H1 (cell line): ENCODE data around the gene DDX4. TPM values are rescaled to one million over a fixed set of nuclear protein-coding genes. Genes with fewer than 3 reads are reported as not detected.

ENCODE experiments used
- CTCF ChIA-PET: fragments of 300-600 bp; sonication (Branson Sonifier 250); formaldehyde crosslinking; loops from one replicate; lab custom pipeline; 2021; ENCODE audit not compliant: partially characterized antibody; lab: Charles Lee
- POLR2A ChIA-PET: fragments of 300-600 bp; sonication (Branson Sonifier 250); formaldehyde crosslinking; loops from one replicate; lab custom pipeline; 2021; ENCODE audit warnings: inconsistent platforms; ENCODE audit not compliant: partially characterized antibody; lab: Charles Lee
- DNase-seq, 2 experiments: peaks; one replicate each; pipeline versions ENCODE4 v3.0.0 to v3.0.0-alpha.2; 2010 to 2022; ENCODE audit warnings: low spot score in 2 of 2, low read depth in 1 of 2, mixed read lengths in 1 of 2
- FAIRE-seq: peaks from 2 replicates; lab custom pipeline; 2011; peaks lifted over from hg19 to GRCh38; lab: Jason Lieb, UNC
- H2AFZ ChIP-seq: 2 replicates; pipeline ENCODE4 v1.8.1; 2012; ENCODE audit warnings: low read length, inconsistent platforms
- H2AK5ac ChIP-seq: 2 replicates; pipeline ENCODE4 v1.6.1; 2013; ENCODE audit warnings: low read depth, low read length
- H2BK120ac ChIP-seq: replicated peaks from 2 replicates; pipeline ENCODE3; 2013; ENCODE audit warnings: low read depth, low read length, inconsistent platforms
- H2BK12ac ChIP-seq: 2 replicates; pipeline ENCODE4 v1.6.1; 2013; ENCODE audit warnings: low read depth, low read length
- H2BK15ac ChIP-seq: 2 replicates; pipeline ENCODE4 v1.6.1; 2013; ENCODE audit warnings: low read length
- H2BK20ac ChIP-seq: 2 replicates; pipeline ENCODE4 v1.6.1; 2013; ENCODE audit warnings: low read length
- H2BK5ac ChIP-seq: 2 replicates; pipeline ENCODE4 v1.6.1; 2013; ENCODE audit warnings: low read depth, low read length
- H3K14ac ChIP-seq: 2 replicates; pipeline ENCODE4 v1.6.1; 2013; ENCODE audit warnings: inconsistent platforms; ENCODE audit not compliant: insufficient read length
- H3K18ac ChIP-seq: 2 replicates; pipeline ENCODE4 v1.6.1; 2013; ENCODE audit warnings: low read length; ENCODE audit errors: extremely low read depth
- H3K23ac ChIP-seq: 2 replicates; pipeline ENCODE4 v1.6.1; 2013; ENCODE audit warnings: inconsistent platforms; ENCODE audit not compliant: insufficient read length
- H3K23me2 ChIP-seq: 2 replicates; pipeline ENCODE4 v1.6.1; 2013; ENCODE audit warnings: low read depth, low read length
- H3K27ac ChIP-seq: 2 replicates; pipeline ENCODE4 v1.6.1; 2011; ENCODE audit warnings: low read depth, low read length, inconsistent platforms
- H3K27me3 ChIP-seq, 4 experiments: replicated peaks in 1 of 4; 1 replicate in 1 of 4; 2 replicates in 3 of 4; pipeline versions ENCODE4 v1.6.1 to v1.8.1; 2011 to 2013; ENCODE audit warnings: low read length in 3 of 4, mild to moderate bottlenecking in 3 of 4, inconsistent platforms in 2 of 4, mixed read lengths in 2 of 4, moderate library complexity in 1 of 4; ENCODE audit not compliant: control insufficient read depth in 3 of 4, insufficient read depth in 3 of 4; ENCODE audit errors: extremely low read depth in 1 of 4
- H3K36me3 ChIP-seq, 4 experiments: 2 replicates each; pipeline versions ENCODE4 v1.6.1 to v1.8.1; 2011 to 2013; ENCODE audit warnings: mild to moderate bottlenecking in 4 of 4, low read length in 3 of 4, moderate library complexity in 2 of 4, control low read depth in 1 of 4, inconsistent platforms in 1 of 4; ENCODE audit not compliant: insufficient read depth in 4 of 4, control insufficient read depth in 2 of 4
- H3K4ac ChIP-seq: replicated peaks from 2 replicates; pipeline ENCODE3; 2013; ENCODE audit warnings: low read length, low read depth, mixed read lengths, inconsistent platforms; ENCODE audit not compliant: insufficient read length
- H3K4me1 ChIP-seq, 4 experiments: replicated peaks in 1 of 4; 1 replicate in 1 of 4; 2 replicates in 3 of 4; pipeline versions ENCODE4 v1.6.1 to v1.8.1; 2011 to 2013; ENCODE audit warnings: low read length in 3 of 4, inconsistent platforms in 2 of 4, mixed read lengths in 1 of 4; ENCODE audit not compliant: insufficient read depth in 4 of 4, control insufficient read depth in 3 of 4
- H3K4me2 ChIP-seq, 2 experiments: 2 replicates each; pipeline versions ENCODE4 v1.6.1 to v1.8.1; 2011 to 2013; ENCODE audit warnings: low read depth in 2 of 2, low read length in 2 of 2, control low read depth in 1 of 2, inconsistent platforms in 1 of 2, mild to moderate bottlenecking in 1 of 2; ENCODE audit not compliant: insufficient read depth in 1 of 2
- H3K4me3 ChIP-seq, 4 experiments: fragments of 200-600, 300-600 bp in 1 of 4; sonication (generic), shearing (Covaris generic), sonication (Bioruptor Twin) in 1 of 4; 2 replicates each; pipeline versions ENCODE4 v1.5.1 to v1.8.1; 2011 to 2016; ENCODE audit warnings: low read length in 4 of 4, low read depth in 3 of 4, control low read depth in 2 of 4, inconsistent platforms in 2 of 4, mild to moderate bottlenecking in 2 of 4, mixed read lengths in 1 of 4, moderate library complexity in 1 of 4; ENCODE audit not compliant: insufficient read depth in 2 of 4; ENCODE audit errors: extremely low read depth in 1 of 4
- H3K56ac ChIP-seq: replicated peaks from 2 replicates; pipeline ENCODE3; 2013; ENCODE audit warnings: low read depth, mild to moderate bottlenecking, mixed read lengths, low read length, inconsistent platforms; ENCODE audit not compliant: insufficient read length
- H3K79me1 ChIP-seq: 2 replicates; pipeline ENCODE4 v1.6.1; 2013; ENCODE audit warnings: low read depth, low read length, control low read depth
- H3K79me2 ChIP-seq, 2 experiments: 2 replicates each; pipeline versions ENCODE4 v1.6.1 to v1.8.1; 2012 to 2013; ENCODE audit warnings: low read length in 2 of 2, mild to moderate bottlenecking in 2 of 2, inconsistent platforms in 1 of 2; ENCODE audit not compliant: insufficient read depth in 2 of 2, control insufficient read depth in 1 of 2
- H3K9ac ChIP-seq, 4 experiments: replicated peaks in 1 of 4; 1 replicate in 1 of 4; 2 replicates in 3 of 4; pipeline versions ENCODE4 v1.6.1 to v1.8.1; 2011 to 2013; ENCODE audit warnings: low read depth in 3 of 4, low read length in 3 of 4, control low read depth in 2 of 4, mild to moderate bottlenecking in 2 of 4, moderate library complexity in 2 of 4, inconsistent platforms in 1 of 4; ENCODE audit errors: extremely low read depth in 1 of 4
- H3K9me3 ChIP-seq, 2 experiments: 2 replicates each; pipeline versions ENCODE4 v1.6.1 to v1.8.1; 2012 to 2013; ENCODE audit warnings: mild to moderate bottlenecking in 2 of 2, moderate library complexity in 2 of 2, control low read depth in 1 of 2, inconsistent platforms in 1 of 2, low read depth in 1 of 2, low read length in 1 of 2, mixed read lengths in 1 of 2; ENCODE audit not compliant: insufficient read depth in 2 of 2
- H4K20me1 ChIP-seq, 2 experiments: replicated peaks in 1 of 2; 2 replicates each; pipeline versions ENCODE3 to v1.8.1; 2011 to 2013; ENCODE audit warnings: inconsistent platforms in 2 of 2, low read length in 2 of 2, mild to moderate bottlenecking in 1 of 2; ENCODE audit not compliant: insufficient read depth in 2 of 2, control insufficient read depth in 1 of 2
- H4K5ac ChIP-seq: 2 replicates; pipeline ENCODE4 v1.6.1; 2013; ENCODE audit warnings: low read length, low read depth, mixed read lengths, inconsistent platforms; ENCODE audit not compliant: insufficient read length
- H4K8ac ChIP-seq: 2 replicates; pipeline ENCODE4 v1.8.0; 2013; ENCODE audit warnings: mild to moderate bottlenecking, moderate library complexity, low read length, inconsistent platforms; ENCODE audit not compliant: insufficient read depth; ENCODE audit errors: extremely low read depth
- H4K91ac ChIP-seq: replicated peaks from 2 replicates; pipeline ENCODE3; 2013; ENCODE audit warnings: low read length, mixed read lengths, inconsistent platforms; ENCODE audit not compliant: insufficient read length
- BACH1 ChIP-seq: IDR thresholded peaks from 2 replicates; pipeline ENCODE4 v1.6.1; 2012; ENCODE audit warnings: low read length, improper control_type of control experiment
- FOSL1 ChIP-seq: IDR thresholded peaks from 2 replicates; pipeline ENCODE4 v1.6.1; 2011; ENCODE audit warnings: mild to moderate bottlenecking, low read depth, low read length, moderate library complexity; ENCODE audit not compliant: insufficient read depth
- HDAC6 ChIP-seq: IDR thresholded peaks from one replicate; pipeline ENCODE4 v1.7.1; 2012; ENCODE audit warnings: low read depth, mild to moderate bottlenecking, inconsistent platforms, low read length, moderate library complexity
- POLR2A ChIP-seq, 2 experiments: IDR thresholded peaks; 1 replicate in 1 of 2; 2 replicates in 1 of 2; pipeline ENCODE4 v1.6.1; 2011; ENCODE audit warnings: low read depth in 2 of 2, low read length in 2 of 2, mild to moderate bottlenecking in 2 of 2; ENCODE audit errors: control extremely low read depth in 1 of 2
- RBBP5 ChIP-seq: IDR thresholded peaks from 2 replicates; pipeline ENCODE4 v1.7.1; 2012; ENCODE audit warnings: low read depth, mild to moderate bottlenecking, inconsistent platforms, low read length, moderate library complexity, borderline replicate concordance
- RFX5 ChIP-seq: IDR thresholded peaks from 2 replicates; pipeline ENCODE4 v1.6.1; 2011; ENCODE audit warnings: low read depth, low read length, improper control_type of control experiment, borderline replicate concordance
- RNF2 ChIP-seq: fragments of 200-900, 300-1000 bp; sonication (generic); IDR thresholded peaks from 2 replicates; pipeline ENCODE4 v1.7.1; 2016; ENCODE audit warnings: borderline replicate concordance, low read depth, mild to moderate bottlenecking, antibody characterized with exemption, low read length; ENCODE audit not compliant: poor library complexity, severe bottlenecking; ENCODE audit errors: missing control alignments
- SP1 ChIP-seq: IDR thresholded peaks from 2 replicates; pipeline ENCODE4 v1.6.1; 2011; ENCODE audit warnings: low read depth, low read length
- YY1 ChIP-seq: IDR thresholded peaks from 2 replicates; pipeline ENCODE4 v1.6.1; 2011; ENCODE audit warnings: low read depth, mild to moderate bottlenecking, low read length
- WGBS, 2 experiments: shearing (Covaris generic) in 1 of 2; methylation state at CpG; one replicate each; pipeline versions ENCODE4 v1.1.6 to v1.1.7; 2013 to 2015; ENCODE audit warnings: low lambda C conversion rate in 2 of 2, mixed read lengths in 2 of 2, inconsistent platforms in 1 of 2, low coverage in 1 of 2, missing lambda C conversion rate in 1 of 2; ENCODE audit not compliant: insufficient replicate concordance in 2 of 2, insufficient coverage in 1 of 2, insufficient read length in 1 of 2; ENCODE audit errors: extremely low coverage in 1 of 2, missing lambda C conversion rate in 1 of 2; 5-methylcytosine and 5-hydroxymethylcytosine counted together
- polyA plus RNA-seq, 7 experiments: library from polyadenylated mRNA; depleted of rRNA in 3 of 7; stranded (reverse) in 5 of 7; unstranded in 2 of 7; fragments of >200 nt in 5 of 7; fragments of 200-250 nt in 2 of 7; gene quantifications; 1 replicate in 5 of 7; 2 replicates in 1 of 7; 4 replicates in 1 of 7; pipeline versions ENCODE4 v1.2.1 to v1.2.3, GENCODE V29; 2011 to 2013; ENCODE audit warnings: missing spikeins in 2 of 7, mixed read lengths in 2 of 7
- total RNA-seq: library from RNA; stranded (reverse); fragmentation: NEBNext Ultra II Directional; extraction: Animal tissue kit (Norgen Biotek cat#: 25700); gene quantifications from 2 replicates; pipeline ENCODE4 v1.2.1, GENCODE V29; 2021
- TF ChIP-seq, protein P1 (sequence below): IDR thresholded peaks from 2 replicates; pipeline ENCODE4 v1.6.1; 2011; ENCODE audit warnings: low read length, improper control_type of control experiment
- TF ChIP-seq, protein P2 (sequence below): IDR thresholded peaks from 2 replicates; pipeline ENCODE4 v1.6.1; 2011; ENCODE audit warnings: low read depth, mild to moderate bottlenecking, low read length; ENCODE audit not compliant: insufficient read depth

DDX4 gene
- total and polyA plus RNA-seq, 2 of the 8 experiments (the other 6 are each of a cell fraction or from before 2014, with no cell fraction given) = 0.15 TPM; not detected in 1

DNA sequence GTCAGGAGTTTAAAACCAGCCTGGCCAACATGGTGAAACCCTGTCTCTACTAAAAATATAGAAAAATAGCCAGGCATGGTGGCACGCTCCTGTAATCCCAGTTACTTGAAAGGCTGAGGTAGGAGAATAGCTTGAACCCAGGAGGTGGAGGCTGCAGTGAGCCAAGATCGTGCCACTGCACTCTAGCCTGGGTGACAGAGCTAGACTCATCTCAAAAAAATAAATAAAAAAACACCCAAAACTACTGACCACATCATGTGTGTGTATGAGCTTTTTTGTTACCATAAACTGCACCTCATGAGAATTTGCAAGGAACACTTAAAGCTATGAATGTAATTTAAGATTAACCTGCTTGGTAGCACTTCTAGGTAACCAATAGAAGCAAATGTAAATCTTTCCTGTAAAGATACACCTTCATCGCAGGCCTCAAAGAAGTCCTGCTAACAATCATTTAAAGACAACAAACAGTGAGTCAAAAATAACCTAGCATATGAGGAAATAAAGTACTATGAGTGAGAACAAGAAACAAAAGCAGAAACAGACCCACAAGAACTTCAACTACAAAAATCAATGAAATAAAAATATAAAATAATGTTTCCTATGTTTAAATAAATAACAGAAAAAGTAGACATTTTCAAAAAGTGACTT, 38.7 kb upstream of the DDX4 start:
- H3K79me2 ChIP-seq = no peaks in the 10 kb centered on the region
- no peaks in the 10 kb centered on the region; the same call in 1 of the 2 replicates for H3K23me2 ChIP-seq
- H3K4ac ChIP-seq = no peak overlapping the region
- 97% methylated on average over 2 of the region's 3 CpGs; no CpG with 5 or more reads in 1 of the 2 experiments for WGBS, 2 experiments
- DNase-seq (no peak), FAIRE-seq (no peak)
- no peak overlapping the region for H2BK120ac ChIP-seq
- no peak overlapping the region for H3K23ac ChIP-seq
- no peak overlapping the region for H4K5ac ChIP-seq
- no peak overlapping the region for H3K18ac ChIP-seq
- no peak overlapping the region for H3K56ac ChIP-seq
- no peak overlapping the region for H4K8ac ChIP-seq
- no peaks in the 10 kb centered on the region for H3K27me3 ChIP-seq
- H2BK5ac ChIP-seq = no peak overlapping the region
- 0 out of 7 replicates have a peak, but pooled peaks cover 0 to 2% (median 0%) of the 10 kb centered on the region in 4 experiments for H3K4me1 ChIP-seq
- H3K27ac ChIP-seq = no peak overlapping the region
- H3K4me2 ChIP-seq = no peak overlapping the region
- H2AK5ac ChIP-seq = no peak overlapping the region
- ChIA-PET CTCF (interaction anchor here (0.9 kb wide), 2 partner anchors 8 to 19 kb away, joined by 3 read pairs; no protein-coding TSS in a partner anchor), POLR2A (no interaction called here)
- H3K9me3 ChIP-seq = peaks cover 6 to 8% of the 10 kb centered on the region in 2 experiments; a peak in 2 of 4 replicates
- no peak overlapping the region for H4K91ac ChIP-seq
- no peak overlapping the region for H2BK12ac ChIP-seq
- no peak overlapping the region for H3K4me3 ChIP-seq
- no peak overlapping the region for H3K9ac ChIP-seq
- no peak overlapping the region for H2AFZ ChIP-seq
- H3K36me3 ChIP-seq = peaks cover 0 to 31% (median 5%) of the 10 kb centered on the region in 4 experiments; a peak in 3 of 8 replicates
- H2BK20ac ChIP-seq = no peak overlapping the region
- no peak overlapping the region for H3K14ac ChIP-seq
- H2BK15ac ChIP-seq = no peak overlapping the region
- no peaks in the 10 kb centered on the region for H3K79me1 ChIP-seq
- no peaks in the 10 kb centered on the region for H4K20me1 ChIP-seq
- no peak for TF ChIP-seq RFX5
- no peak for TF ChIP-seq FOSL1
- TF ChIP-seq SP1 = no peak
- no peak for TF ChIP-seq RBBP5
- TF ChIP-seq, protein P1, sequence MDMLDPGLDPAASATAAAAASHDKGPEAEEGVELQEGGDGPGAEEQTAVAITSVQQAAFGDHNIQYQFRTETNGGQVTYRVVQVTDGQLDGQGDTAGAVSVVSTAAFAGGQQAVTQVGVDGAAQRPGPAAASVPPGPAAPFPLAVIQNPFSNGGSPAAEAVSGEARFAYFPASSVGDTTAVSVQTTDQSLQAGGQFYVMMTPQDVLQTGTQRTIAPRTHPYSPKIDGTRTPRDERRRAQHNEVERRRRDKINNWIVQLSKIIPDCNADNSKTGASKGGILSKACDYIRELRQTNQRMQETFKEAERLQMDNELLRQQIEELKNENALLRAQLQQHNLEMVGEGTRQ = no peak
- TF ChIP-seq, protein P2, sequence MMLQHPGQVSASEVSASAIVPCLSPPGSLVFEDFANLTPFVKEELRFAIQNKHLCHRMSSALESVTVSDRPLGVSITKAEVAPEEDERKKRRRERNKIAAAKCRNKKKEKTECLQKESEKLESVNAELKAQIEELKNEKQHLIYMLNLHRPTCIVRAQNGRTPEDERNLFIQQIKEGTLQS = no peak
- TF ChIP-seq BACH1 = no peak
- no peak for TF ChIP-seq HDAC6
- no peak for TF ChIP-seq POLR2A (IDR thresholded peaks at IDR 0.05; ENCODE audit: control extremely low read depth in 1 of 2, low read depth in 2 of 2, low read length in 2 of 2)
- no peak for TF ChIP-seq YY1
- TF ChIP-seq RNF2 = no peak
